HG03095 (cell line): Measurements from ENCODE around the gene SULT1E1.
A peak's percentile ranks its signal among the peaks of the same experiment; 100 is the strongest.
"Not testable (repeated sequence)": the region's sequence is repeated elsewhere in the genome, so short reads cannot be mapped to it uniquely, and the experiment has no call there.

Experiments used
- ATAC-seq: cut with Tn5 transposase; IDR thresholded peaks from one replicate; pipeline ENCODE4 v1.9.1; 2021; ENCODE audit warnings: moderate library complexity; ENCODE audit not compliant: unreplicated experiment

Gene SULT1E1

DNA sequence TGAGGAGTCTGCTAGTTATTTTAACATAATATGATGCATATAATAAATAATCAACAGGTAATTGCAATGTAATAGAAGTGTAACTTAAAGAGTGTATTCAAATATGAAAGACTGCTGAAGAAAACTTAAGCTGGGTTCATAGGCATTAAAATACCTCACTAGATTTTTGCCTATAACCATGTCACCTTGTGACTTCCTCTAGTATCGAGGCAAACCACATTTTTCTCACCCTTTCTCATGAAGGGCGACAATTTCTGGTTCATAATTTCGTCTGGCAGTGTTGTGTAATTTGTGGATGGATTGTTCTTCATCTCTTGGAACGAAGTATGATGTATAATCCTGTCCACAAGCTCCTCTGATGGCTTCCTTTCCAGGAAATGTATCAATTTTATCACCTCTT lies 16.0 kb downstream of the SULT1E1 start:
- no peak for ATAC-seq

DNA sequence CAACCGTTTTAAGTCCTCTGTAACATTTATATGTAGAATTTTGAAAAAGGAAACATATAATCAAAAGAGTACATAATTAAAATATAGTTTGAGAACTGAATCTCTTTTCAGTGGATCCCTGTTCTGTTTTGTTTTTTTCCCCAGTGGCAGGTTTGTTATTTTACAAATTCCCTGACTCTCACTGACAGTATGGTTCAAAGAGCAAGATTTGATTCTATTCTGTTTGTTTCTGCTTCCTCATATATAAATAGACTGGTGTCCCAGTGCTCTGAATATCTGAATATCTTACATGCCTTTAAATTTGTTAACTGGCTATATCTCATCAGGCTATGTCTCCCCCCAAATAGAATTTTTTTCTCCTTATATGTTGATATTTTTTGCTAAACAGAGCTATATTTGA lies 16.6 kb downstream of the SULT1E1 start:
- no peak for ATAC-seq

DNA sequence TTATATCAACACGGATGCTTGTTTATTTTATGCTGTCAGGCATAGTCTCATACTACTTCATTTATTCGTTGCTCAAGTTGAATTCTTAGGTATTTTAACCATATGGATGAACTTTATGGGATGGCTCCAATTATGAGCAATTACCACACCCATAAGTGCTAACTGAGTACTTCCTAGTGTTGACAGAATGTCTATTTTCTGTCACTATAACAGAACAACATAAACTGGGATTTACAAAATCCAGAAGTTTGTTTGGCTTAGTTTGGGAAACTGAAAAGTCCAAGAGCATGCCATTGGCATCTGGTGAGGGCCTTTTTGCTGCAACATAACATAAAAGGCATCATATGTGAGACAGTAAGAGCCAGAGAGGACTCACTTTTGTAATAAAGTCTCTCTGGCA lies 21.0 kb downstream of the SULT1E1 start:
- no peak for ATAC-seq

DNA sequence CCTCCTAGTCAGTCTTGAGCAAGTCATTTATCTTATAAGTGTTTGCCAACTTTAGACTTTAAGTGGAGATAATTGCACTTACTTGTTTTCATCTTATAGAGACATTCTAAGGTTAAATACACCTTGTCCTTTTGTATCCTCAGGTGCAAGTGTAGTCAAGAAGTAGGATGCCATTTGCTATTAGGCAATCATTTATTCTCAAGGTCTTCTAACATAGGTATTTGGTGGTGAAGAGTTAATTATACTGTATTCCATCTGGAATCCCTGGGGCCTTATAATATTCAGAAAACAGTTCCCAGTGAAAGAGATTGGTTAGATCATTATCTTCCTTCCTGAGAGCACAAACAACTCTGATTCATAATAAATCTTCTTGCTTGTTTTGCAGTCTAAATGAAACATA lies 23.7 kb downstream of the SULT1E1 start:
- ATAC-seq, result no peak

DNA sequence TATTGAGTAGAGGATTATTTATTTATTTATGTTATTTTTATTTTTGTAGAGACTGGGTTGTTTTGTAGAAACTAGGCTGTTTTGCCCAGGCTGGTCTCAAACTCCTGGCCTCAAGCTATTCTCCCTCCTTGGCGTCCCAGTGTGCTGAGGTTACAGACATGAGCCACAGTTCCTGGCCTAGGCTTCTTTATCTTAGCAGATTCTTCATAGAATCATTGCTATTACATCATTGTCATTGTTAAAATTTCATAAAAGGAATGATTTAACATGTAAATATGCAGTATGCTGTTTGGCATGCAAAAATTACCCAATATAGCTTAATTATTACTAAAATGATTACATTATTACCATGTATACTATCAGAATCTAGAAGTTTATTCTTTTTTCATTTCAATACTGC lies 24.2 kb downstream of the SULT1E1 start:
- ATAC-seq, result no peak

DNA sequence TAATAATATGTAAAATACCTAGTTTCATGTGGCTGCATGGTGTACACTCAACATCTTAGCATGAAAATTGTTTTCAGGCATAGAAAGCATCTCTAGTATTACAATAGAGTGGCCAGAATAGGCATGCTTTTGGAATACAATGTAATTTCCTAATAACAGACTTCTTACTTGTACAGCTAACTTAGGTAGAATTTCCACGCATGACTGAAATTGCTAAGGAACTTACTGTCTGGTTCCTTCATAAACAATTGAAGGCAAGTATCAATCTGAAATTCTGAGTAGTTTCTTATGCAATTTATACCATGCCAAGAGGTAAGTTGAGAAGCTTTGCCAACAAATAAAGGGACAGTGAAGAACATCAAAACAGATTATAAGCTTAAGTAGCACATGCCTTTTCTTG lies 26.7 kb downstream of the SULT1E1 start:
- no peak for ATAC-seq

DNA sequence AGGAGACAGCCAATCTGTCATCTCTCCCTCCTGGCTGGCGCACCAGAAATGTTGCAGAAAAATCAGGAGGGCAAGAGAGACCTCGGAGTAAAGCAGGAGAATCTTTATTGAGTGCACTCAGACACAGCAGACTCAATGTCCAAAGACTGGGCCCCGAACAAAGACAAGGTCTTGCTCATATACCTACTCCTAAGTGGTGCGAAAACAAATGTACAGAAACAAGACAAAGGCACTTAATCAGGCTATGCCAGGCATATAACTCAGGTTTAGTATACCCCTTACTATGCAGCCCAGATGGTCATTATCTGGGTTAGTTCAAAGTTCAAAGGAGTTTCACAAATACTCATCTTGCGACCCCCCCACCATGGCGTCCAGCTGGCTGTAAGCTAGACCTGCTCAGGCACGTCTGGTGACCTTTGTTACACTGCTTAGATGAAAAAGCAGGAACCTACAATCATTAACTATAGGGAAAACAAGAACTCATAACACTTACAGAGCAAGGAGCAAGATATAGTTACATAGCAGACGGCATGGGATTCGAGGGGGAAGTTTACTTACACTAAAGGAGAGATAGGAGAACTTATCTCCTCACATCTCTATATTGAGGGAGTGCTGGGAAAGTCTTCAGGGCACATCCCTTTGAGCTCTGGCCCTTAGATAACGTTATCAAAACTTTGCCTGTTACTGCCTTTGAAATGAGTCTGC lies 27.5 kb downstream of the SULT1E1 start:
- ATAC-seq, result peak; percentile 24

DNA sequence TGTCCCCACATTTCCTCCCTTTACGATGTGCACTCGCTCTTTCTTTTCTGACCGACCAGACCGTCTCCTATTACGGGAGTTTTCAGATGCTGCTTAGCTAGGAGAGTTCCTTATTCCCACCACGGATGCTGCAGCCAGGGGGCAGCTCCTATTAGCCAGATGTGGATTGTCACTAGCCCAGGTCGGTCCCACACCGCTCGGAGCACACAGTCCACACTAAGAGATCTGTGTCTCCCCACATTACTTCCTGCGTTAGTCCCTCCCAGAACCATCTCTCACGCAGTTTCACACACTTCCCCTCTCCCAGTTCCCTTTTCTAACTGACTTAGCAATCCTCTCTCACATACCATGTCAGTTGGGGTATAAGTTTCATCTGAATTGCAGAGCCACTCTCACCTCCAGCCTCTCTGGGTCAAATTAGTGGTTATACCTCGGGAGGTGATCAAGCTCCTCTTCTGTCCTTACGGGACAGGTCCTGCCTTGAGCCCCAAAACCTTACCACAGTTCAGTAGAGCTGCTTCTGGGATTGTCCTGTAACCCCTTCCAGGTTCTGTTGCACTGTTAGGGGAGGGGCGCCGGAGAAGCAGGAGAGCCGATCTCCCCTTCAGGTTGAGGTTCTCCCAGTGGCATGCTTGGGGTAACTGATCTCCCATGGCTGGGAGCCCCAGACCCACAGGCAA lies 28.2 kb downstream of the SULT1E1 start:
- ATAC-seq, result peak; percentile 97

DNA sequence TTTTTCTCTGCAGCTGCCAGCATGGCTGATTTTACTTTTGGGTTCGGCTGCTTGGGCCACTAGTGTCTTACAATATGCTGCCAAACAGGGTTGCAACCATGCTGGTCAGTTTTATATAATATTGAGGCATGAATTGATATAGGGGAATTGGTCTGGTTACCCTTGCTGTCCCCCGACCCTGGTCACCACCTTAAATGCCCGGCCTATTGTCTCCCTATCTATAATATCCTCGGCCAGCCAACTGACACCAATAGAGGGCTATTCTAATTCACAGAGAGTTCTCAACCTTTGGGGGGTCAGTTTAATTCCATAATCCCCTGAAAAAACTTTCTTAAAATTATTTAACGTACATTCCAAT lies 28.7 kb downstream of the SULT1E1 start:
- no peak for ATAC-seq

DNA sequence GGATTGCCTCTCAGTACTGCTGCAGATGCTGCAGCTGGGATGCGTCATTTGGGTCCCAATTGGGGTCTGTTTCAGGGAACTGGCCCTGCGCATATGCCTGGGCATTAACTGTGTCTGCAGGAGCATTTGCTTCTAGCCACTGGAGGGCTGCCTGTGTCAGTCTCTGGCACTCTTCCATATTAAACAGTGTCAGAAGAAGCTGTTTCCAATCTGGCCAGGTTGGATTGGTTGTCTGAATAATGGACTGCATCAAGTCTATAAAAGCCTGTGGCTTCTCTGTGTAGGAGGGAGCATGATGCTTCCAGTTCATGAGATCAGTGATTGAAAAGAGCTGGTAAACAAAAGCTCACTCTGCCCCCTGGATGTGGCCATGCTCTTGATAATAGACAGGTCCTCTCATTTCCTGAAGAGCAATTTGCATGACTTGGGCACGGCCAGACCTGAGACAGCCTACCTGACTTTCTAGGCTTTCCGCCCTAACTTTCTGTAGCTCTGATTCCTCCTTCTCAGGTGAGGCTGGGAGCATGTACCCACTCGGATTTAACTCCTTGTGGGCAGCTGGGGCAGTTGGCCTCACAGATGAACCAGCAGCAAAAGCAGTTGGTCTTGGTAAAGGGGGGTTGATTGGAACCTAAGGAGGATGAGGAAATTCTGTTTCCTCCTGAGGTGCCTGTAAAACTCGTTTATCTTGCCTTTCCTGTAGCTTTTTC lies 29.2 kb downstream of the SULT1E1 start:
- ATAC-seq, result peak; percentile 24

DNA sequence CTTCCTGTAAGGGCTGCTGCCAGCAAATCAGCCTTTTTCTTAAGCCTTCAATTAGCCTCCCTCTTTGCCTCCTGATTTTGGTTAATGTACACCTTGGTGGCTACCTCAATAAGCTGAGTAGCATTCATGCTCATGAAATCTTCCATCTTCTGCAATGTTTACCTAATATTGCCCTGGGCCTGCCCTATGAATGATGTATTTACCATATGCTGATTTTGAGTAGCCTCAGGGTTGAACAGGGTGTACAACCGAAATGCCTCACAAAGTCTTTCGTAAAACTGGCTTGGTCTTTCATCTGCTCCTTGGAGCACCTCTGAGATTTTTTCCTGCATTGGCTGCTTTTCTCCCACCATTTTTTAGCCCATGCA lies 29.8 kb downstream of the SULT1E1 start:
- ATAC-seq, result no peak

DNA sequence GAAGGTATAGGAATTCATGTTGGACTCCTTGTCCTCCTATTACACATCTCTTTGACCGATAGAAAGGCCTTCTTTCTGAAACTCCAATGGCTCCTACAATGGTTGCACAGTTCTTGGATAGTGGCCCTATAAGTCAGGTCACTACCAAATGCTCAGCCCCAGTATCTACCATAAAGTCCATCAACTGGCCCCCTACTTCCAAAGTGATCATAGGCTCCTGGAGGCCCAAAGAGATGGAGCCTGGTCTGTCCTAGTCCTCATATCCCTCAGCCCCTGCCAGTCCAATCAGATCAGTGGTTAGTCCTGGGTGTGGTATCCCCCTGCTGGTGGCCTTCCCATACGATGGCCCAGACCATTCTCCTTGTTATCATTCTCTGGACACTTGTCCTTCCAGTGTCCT lies 30.3 kb downstream of the SULT1E1 start:
- no peak for ATAC-seq

DNA sequence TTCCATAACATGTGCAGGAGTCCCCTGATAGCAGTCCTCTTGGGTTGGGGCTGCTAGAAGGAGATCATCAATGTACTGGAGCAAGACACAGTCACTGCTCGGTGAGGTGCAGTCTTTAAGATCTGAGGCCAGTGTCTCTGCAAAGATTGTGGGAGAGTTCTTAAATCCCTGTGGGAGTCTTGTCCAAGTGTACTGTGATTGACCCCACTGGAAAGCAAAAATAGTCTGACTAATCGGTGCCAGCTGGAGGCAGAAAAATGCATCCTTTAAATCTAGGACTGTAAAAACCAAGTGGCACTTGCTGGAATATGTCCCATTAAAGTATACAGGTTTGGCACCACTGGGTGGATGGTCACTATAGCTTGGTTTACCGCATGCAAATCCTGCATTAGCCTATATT lies 31.1 kb downstream of the SULT1E1 start:
- ATAC-seq, result no peak

DNA sequence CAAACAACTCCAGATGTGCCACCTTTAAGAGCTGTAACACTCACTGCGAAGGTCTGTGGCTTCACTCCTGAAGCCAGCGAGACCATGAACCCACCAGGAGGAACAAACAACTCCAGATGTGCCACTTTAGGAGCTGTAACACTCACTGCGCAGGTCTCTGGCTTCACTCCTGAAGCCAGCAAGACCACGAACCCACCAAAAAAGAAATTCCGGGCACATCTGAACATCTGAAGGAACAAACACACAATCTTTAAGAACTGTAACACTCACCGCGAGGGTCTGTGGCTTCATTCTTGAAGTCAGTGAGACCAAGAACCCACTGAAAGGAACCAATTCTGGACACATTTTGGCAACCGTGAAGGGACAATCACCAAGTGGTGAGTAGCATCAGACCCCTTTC lies 34.9 kb downstream of the SULT1E1 start:
- ATAC-seq, result not testable (repeated sequence)

DNA sequence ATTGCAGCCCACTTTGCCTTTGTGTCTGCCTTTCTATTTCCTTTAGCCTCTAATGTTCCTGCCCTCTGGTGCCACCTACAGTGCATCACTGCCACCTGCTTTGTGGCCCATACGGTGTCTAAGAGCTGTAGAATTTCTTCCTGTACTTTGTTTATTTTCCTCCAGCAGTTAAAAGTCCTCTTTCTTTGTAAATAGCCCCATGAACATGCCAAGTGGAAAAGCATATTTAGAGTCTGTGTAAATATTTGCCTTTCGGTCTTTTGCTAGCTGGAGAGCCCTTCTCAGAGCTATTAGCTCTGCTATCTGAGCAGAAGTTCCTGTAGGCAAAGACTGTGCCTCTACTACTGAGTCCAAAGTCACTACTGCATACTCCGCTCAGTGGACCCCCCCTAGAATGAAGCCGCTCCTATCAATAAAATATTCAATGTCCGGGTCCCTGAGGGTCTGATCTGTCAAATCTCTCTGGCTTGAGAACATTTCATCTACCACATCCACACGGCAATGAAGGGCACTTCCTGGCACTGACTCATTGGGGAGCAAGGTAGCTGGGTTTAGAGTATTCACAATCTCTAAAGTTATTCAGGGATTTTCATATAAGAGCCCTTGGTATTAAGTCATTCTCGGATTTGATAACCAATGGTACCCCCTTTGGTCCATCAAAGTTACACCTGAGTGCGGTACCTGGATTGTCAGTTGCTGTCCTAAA lies 36.3 kb downstream of the SULT1E1 start:
- peak; percentile 68 for ATAC-seq

DNA sequence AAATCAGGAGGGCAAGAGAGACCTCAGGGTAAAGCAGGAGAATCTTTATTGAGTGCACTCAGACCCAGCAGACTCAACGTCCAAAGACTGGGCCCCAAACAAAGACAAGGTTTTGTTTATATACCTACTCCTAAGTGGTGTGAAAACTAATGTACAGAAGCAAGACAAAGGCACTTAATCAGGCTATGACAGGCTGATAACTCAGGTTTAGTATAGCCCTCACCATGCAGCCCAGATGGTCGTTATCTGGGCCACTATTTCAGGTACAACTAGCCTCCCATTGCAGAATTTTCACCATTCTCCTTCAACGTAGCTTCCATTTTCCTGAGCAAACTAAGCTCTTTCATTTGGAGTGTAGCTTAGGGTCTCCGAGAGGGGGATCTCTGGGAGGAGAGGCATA lies 36.9 kb downstream of the SULT1E1 start:
- no peak for ATAC-seq

DNA sequence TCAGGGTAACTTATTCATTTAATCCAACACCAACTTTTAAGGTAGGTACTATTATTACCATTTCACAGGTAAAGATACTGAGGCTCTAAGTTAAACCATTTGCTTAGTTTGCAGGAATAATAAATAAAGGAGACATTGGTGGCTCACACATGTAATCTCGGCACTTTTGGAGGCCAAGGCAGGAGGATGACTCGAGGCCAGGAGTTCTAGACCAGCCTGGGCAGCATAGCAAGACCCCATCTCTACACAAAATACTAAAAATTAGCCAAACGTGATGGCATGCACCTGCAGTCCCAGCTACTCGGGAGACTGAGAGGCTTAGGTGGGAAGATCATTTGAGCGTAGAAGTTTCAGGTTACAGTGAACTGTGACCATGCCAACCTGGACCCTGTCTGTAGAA lies 37.7 kb downstream of the SULT1E1 start:
- no peak for ATAC-seq

DNA sequence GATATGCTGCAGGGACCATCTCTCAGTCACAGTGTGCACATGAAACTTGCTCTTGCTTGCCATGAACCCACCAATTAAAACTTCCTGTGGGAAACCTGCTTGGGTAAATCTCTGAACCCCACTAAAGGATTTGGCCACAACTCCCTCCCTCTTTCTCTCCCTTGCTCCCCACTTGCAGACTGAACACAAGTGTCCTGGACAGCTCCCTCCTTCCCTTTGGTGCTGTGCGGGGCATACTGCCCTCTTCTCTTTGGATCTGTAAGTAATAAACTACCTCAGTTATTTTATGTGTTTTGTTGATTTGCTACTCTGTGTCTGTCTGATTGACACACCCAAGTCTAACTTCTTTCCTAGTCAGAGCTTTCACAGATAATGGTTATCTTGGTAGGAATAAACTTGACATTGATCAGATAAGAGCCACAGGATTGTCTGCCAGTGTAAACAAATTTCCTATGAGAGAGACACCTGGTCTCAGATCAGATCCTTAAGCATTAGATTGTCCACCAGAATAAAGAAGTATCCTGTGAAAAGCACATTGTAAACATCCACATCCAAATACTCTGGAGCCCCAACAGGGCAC lies 41.8 kb downstream of the SULT1E1 start:
- ATAC-seq, result no peak

DNA sequence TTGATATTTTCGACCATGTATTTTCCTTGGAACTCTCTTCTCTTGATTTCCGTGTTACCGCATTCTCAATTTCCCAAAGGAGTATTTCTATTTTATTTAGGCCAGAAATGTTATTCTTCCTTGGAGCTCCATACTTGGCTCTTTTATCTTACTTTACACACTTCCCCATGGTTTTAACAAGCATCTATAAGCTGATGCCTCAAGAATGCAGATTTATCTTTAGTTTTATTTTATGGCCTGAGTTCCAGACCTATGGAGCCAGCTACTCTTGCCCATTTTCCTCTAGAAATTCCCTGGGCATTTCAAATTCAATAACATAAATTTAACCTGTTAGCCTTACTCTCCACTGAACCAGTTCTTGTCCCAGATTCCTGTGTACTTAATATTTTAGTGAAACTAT lies 43.7 kb downstream of the SULT1E1 start:
- ATAC-seq, result no peak

DNA sequence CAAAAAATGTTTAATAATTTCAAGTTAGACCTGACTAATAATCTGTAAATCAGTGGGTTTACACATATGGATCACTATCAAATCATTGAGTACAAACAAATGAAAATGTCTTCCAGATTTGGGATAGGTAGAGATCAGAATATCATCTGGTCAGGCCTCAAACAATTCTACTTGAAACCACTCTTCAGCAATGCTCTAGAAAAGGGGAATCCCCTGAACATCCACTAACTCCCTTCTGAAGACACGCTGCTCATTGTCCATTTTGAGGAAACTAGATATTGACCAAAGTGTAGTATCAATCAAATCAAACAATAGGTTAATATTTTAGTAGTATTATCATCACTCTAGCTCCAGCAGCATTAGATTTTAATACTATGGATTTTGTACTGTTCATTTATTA lies 46.3 kb downstream of the SULT1E1 start:
- no peak for ATAC-seq

DNA sequence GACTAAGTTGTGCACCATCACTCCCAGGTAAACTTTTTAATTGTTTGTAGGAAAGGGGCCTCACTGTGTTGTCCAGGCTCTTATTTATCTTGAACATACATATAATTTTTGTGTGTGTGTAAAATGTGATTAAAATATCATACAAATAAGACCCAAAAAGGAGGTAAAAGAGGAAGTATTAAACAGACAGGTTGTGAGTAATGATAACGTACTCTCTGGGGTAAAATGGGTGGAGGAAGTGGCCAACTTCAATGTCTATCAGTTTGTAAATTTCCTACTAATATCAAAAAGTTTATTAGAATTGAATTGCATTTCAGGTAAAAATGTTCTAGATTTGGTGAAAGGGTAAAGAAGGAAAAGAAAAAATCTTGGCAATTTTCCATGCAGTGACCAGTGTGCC lies 48.8 kb downstream of the SULT1E1 start:
- no peak for ATAC-seq
